Activated T-cell treated with anti-CD3 and anti-CD28 coated beads, Interleukin-2, amount 50 U/mL, for 1 hour (primary cell): ENCODE results near the gene FAM161B.
"Not testable (repeated sequence)": the region's sequence is repeated elsewhere in the genome, so short reads cannot be mapped to it uniquely, and the experiment has no call there.

Source experiments
- DNase-seq: peaks from one replicate; pipeline ENCODE4 v3.0.0-alpha.2; 2020

Gene FAM161B

GRCh38 chr14:73949752-73950734 is at the start of gene FAM161B, which contains the start of gene COQ6:
FAM161B (minus strand) TSS chr14:73950094; CDS start chr14:73950026, 68 bp downstream.
COQ6 (plus strand) TSS chr14:73950302; CDS start chr14:73950333, 31 bp downstream.
- DNase-seq: peak; percentile 89

DNA sequence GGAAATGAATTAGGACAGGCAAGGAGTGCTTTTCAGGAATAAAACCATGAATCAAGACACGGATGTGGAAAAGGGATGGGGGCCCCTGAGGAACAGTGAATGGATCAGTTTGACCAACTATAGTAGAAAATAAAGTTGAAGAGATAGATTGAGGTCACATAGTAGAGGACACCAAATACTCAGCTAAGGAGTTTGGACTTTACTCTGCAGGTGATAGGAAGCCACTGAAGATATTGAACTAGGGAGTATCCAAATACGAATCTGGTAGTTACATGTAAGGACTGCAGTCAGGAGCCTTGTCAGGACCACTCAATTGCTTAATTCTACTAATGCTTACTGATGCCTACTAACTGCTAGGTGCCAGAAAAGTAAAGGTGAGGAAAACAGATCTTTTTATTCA is 48.8 kb upstream of the FAM161B start:
- no peak for DNase-seq

GRCh38 chr14:73997944-73998447 is 48.1 kb upstream of the FAM161B start:
- DNase-seq: no peak

DNA sequence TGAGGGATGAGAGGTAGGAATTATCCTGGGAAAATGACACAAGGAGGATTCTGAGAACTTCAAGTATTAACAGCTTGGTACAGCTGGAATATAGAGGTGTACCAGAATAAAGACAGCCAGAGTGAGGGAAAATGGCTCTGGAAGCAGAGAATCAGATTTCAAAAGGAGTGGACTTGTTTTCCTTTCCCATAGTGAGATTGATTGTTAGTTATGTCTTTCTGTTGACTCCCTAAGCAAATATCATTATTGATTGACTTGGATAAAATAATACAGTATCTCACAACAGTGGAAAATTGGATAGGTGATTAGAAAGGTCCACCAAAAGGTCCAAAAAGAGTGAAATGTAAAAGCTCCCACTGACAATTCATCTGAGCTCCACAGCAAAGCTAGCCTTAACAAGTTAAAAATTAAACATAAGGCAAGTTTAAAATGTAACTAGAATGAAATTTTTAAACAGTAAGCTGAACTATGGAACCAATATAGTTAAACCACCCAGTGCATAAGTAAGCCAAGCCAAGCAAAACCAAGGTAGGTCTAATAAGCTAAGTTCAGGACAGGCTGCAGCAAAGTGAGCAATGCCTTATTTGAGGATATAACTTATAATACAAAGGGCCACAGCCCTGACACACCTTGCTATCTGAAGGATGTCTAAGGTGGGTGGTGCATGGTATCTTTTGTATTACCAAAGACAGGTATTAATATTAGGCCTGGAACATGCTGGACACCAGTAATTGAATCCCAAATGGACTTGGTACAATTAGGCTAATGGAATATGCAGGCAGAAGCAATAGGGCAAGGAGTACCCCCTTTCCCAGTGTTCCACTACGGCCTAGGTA is 47.4 kb upstream of the FAM161B start:
- DNase-seq: no peak

DNA sequence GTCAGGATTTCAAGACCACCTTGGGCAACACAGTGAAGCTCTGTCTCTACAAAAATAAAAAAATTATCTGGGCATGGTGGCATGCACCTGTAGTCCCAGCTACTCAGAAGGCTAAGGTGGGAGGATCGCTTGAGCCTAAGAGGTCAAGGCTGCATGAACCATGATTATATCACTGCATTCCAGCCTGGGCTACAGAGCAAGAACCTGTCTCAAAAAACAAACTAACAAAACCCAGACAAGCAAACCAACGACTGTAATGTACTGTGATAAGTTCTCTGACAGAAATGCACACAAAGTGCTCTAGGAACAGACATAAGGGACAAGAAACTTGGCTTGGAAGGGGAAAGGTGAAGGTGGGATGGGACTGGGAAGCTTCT is 46.8 kb upstream of the FAM161B start:
- DNase-seq: no peak

DNA sequence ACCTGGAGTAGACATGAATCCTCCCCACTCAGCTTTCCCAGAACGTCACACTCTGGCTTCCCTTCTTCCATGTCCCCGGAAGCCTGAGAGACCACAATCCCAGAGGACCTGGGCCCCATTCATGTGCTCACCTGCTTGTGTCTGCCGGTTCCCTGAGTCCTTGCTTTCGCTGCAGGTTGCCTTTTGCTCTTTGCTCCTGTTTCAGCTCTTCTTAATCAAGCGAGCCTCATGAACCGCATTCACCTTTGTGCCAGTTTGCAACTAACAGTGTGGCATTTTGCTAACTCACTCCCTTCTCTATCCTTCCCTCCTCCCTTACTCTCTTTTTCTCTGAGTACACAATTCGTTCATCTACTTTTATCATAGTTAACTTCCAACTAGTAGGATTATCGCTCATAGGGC is 46.1 kb upstream of the FAM161B start:
- no peak for DNase-seq

- DNase-seq: not testable (repeated sequence)
Measured at GRCh38 chr14:73994926-73995325, 45.0 kb upstream of the FAM161B start.

GRCh38 chr14:73991092-73991491 is 41.2 kb upstream of the FAM161B start:
- DNase-seq: no peak

DNA sequence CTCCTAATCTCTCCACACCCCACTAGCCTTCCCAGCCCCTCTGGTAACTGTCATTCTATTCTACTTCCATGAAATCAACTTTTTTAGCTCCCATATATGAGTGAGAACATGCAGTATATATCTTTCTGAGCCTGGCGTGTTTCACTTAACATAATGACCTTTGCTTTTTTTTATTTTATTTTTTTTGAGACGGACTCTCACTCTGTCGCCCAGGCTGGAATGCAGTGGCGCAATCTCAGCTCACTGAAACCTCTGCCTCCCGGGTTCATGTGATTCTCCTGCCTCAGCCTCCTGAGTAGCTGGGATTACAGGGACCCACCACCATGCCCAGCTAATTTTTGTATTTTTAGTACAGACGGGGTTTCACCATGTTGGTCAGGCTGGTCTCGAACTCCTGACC is 38.8 kb upstream of the FAM161B start:
- not testable (repeated sequence) for DNase-seq

GRCh38 chr14:73988065-73988464 is 38.2 kb upstream of the FAM161B start:
- no peak for DNase-seq

GRCh38 chr14:73977896-73978295 is 28.0 kb upstream of the FAM161B start:
- DNase-seq: no peak

- no peak for DNase-seq
Measured at GRCh38 chr14:73976125-73976524, 26.2 kb upstream of the FAM161B start.

- no peak for DNase-seq
Measured at GRCh38 chr14:73973497-73973896, 23.6 kb upstream of the FAM161B start.

DNA sequence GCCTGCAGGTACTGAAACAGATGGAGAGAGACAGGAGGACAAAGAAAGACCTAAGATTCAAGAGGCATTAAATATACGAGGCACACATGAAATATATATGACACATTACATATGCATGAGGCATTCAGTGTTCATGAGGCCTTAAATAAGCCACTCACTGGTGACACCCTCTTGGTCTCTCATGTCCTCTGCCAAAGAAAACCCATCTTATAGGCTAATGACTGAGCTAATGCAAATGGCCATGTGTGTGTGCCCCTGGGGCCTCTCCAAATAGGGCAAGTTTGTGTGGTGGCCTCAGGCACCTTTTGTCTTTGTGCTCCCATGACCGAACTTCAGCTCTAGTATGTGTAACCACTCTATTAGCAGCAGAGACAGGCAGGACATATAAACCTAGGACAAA is 19.0 kb upstream of the FAM161B start:
- no peak for DNase-seq

DNA sequence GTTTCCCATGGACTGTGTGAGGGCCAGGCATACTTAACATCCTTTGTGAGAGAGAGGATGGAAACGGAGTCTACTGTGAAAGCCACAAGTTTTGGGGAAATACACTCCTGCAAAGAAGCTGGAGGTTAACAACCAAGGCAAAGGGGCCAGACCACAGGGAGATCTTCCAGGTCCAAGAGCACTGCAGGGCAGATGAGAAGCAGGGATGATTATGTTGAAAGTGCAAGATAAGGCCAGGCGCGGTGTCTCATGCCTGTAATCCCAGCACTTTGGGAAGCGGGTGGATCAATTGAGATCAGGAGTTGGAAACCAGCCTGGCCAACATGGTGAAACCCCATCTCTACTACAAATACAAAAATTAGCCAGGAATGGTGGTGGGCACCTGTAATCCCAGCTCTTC is 15.3 kb upstream of the FAM161B start:
- DNase-seq: no peak

GRCh38 chr14:73961192-73961591 is 11.3 kb upstream of the FAM161B start:
- no peak for DNase-seq

GRCh38 chr14:73958591-73958990 is 8.7 kb upstream of the FAM161B start:
- no peak for DNase-seq

GRCh38 chr14:73955674-73956073 is 5.8 kb upstream of the FAM161B start:
- DNase-seq: no peak

DNA sequence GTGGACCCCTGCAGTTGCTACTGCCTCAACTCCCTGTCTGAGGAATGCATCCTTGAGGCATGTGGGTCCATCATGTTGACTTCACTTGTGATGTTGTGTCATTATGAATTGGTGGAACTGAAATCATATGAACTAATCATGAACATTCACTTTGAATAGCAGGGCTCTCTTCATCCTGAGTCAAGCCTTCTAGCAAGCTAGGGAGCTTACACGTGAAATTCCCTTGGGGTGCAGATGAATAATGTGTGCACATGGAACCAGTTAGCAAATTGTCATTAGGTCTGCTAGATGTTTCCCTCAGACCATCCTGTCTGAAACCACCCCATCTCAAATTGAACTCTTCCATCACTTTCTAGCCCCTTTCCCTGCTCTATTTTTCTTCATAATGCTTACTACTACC is 3.8 kb upstream of the FAM161B start:
- no peak for DNase-seq

GRCh38 chr14:73945159-73945670 is 4.7 kb downstream of the FAM161B start:
- no peak for DNase-seq

GRCh38 chr14:73944432-73945158 is 5.3 kb downstream of the FAM161B start:
- no peak for DNase-seq

- DNase-seq: no peak
Measured at GRCh38 chr14:73943083-73943482, 6.8 kb downstream of the FAM161B start.

GRCh38 chr14:73942180-73942579 is 7.7 kb downstream of the FAM161B start:
- no peak for DNase-seq
